Ovary (tissue), 3 donors: ENCODE results near the gene MFSD2A.

Source experiments
- CTCF ChIP-seq, 3 donors: fragments of 450-650 bp in 2 of 3; fragments of 200-600 bp in 1 of 3; IDR thresholded peaks; one replicate each; pipeline versions ENCODE4 v1.5.1 to v1.8.0; 2016 to 2022; ENCODE audit warnings: antibody characterized with exemption in 3 of 3, mild to moderate bottlenecking in 1 of 3
- EP300 ChIP-seq: sonication (generic); formaldehyde crosslinking; IDR thresholded peaks from one replicate; pipeline ENCODE4 v1.6.1; 2017; ENCODE audit warnings: antibody characterized with exemption
- POLR2A ChIP-seq: fragments of 450-650 bp; IDR thresholded peaks from one replicate; pipeline ENCODE4 v1.6.1; 2017; ENCODE audit warnings: antibody characterized with exemption, mild to moderate bottlenecking, moderate library complexity
- donor health status: DM: no; HTN: no; CAD: no.

- TF ChIP-seq CTCF (IDR thresholded peaks at IDR 0.05), result no peak
- no peak for TF ChIP-seq EP300
- no peak for TF ChIP-seq POLR2A
These were observed 29.1 kb upstream of the MFSD2A start for GRCh38 chr1:39925721-39926342.
